Subcutaneous adipose tissue (tissue), 4 donors: ENCODE results near the gene MTCL1. TPM values are rescaled to one million over a fixed set of nuclear protein-coding genes. Genes with fewer than 3 reads are reported as not detected.

Source experiments
- total RNA-seq, 4 donors: library from RNA; depleted of rRNA; stranded (reverse); fragments of >200 nt; gene quantifications; one replicate each; pipeline ENCODE4 v1.1.0, GENCODE V29; 2016
- TF ChIP-seq, protein P1 (sequence below): fragments of 450-650 bp; IDR thresholded peaks from one replicate; pipeline ENCODE4 v1.5.1; 2016; ENCODE audit warnings: low read depth, mild to moderate bottlenecking, control low read depth, antibody characterized with exemption, moderate library complexity

The MTCL1 gene
- total RNA-seq, 4 donors from 2014 or later, result 1.5 to 5.9 (median 2.7) TPM

DNA sequence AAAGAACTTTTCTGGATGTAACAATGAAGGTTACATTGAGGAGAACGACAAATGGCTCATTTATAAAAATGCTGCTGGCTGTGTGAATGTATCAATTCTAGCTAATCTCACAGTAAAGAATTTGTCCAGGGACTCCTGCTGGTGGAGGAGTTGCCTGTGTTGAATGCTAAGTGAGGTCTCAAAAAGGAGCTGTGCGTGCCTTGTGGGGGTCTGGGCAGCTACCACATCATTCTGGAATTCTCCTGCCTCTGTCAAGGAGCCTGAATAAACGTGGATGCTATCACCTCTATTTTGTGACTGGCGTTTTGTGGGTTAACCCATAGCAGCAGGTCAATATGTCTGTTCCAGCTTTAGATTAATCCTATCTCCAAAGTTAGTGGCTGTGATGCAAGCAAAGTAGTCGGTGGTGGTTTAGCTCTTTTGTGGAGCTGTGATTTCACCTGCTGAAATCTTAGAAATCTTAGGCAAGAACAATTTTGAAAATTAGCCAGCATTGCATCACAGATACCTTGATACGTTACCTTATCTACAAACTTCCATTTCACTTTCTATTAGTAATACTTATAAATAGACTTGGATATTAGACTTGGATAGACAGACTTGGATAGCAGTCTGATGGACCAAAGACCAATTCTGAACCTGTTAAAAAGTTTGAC is 96.8 kb downstream of the MTCL1 start:
- TF ChIP-seq, protein P1, sequence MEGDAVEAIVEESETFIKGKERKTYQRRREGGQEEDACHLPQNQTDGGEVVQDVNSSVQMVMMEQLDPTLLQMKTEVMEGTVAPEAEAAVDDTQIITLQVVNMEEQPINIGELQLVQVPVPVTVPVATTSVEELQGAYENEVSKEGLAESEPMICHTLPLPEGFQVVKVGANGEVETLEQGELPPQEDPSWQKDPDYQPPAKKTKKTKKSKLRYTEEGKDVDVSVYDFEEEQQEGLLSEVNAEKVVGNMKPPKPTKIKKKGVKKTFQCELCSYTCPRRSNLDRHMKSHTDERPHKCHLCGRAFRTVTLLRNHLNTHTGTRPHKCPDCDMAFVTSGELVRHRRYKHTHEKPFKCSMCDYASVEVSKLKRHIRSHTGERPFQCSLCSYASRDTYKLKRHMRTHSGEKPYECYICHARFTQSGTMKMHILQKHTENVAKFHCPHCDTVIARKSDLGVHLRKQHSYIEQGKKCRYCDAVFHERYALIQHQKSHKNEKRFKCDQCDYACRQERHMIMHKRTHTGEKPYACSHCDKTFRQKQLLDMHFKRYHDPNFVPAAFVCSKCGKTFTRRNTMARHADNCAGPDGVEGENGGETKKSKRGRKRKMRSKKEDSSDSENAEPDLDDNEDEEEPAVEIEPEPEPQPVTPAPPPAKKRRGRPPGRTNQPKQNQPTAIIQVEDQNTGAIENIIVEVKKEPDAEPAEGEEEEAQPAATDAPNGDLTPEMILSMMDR, result no peak

DNA sequence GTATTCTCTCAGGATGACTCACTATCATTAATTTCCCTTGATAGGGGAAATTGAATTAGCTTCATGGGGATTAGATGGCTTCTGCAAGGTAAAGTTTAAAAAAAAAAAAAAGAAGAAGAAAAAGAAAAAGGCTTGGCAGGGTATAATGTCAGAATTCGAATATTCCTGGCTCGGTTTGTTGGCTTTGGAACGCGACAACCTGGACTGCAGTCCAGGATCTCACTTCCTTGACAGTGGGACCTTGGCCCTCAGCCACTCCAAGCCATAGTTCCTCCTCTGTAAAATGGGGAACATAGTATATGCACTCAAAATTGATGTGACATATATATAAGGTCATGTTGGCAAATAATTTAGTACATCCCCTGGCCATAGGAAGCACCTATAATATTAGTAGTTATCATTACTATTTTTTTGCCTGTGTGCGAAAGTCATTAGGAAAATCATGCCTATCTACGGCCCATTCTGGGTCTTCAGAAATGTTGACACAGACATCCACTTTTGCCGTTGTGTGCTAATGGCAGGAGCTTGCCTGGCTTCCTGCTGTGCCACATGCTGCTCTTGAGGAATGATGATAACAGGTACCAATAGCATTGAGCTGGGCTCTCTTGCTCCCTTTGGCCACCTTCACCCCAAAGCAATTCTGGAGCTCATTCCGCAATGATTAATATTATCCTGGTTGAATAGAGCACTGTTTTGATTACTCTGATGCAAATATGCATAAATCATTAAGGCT is 97.9 kb downstream of the MTCL1 start:
- TF ChIP-seq, protein P1, result no peak

DNA sequence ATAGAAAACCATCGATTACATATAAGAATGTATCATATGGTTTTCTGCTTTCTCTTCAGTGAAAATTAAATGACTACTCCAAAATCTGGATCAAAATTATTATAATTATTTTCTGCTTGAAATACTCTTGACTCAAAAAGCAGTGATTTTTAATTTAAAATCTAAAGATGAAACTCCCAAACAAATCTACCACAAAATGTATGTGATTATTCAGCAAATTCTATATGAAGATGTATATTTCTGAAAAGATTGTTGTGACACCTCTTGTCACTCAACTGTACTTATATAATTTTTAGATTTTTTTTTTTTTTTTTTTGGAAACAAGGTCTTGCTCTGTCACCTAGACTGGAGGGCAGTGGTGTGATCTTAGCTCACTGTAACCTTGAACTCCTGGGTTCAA is 98.6 kb downstream of the MTCL1 start:
- TF ChIP-seq, protein P1, result no peak

DNA sequence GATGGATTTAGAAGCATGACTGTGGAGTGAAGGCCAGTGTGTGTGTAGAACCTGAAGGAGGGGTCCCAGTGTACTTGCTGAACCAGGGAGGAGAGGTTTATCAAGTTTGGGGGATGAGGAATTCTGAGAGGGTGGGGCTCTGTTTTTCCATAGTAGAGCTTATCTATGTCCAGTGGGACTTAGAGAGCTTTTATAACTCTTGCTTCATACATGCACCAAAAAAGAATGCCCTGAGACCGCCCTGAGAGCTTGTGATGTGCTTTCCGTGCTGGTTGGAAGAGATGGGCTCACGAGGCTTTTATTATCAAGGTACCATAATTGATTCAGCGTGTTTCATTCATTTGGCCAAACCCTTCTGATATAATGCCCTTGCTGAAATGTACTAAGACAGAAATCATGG is 100.2 kb downstream of the MTCL1 start:
- TF ChIP-seq, protein P1, result no peak

DNA sequence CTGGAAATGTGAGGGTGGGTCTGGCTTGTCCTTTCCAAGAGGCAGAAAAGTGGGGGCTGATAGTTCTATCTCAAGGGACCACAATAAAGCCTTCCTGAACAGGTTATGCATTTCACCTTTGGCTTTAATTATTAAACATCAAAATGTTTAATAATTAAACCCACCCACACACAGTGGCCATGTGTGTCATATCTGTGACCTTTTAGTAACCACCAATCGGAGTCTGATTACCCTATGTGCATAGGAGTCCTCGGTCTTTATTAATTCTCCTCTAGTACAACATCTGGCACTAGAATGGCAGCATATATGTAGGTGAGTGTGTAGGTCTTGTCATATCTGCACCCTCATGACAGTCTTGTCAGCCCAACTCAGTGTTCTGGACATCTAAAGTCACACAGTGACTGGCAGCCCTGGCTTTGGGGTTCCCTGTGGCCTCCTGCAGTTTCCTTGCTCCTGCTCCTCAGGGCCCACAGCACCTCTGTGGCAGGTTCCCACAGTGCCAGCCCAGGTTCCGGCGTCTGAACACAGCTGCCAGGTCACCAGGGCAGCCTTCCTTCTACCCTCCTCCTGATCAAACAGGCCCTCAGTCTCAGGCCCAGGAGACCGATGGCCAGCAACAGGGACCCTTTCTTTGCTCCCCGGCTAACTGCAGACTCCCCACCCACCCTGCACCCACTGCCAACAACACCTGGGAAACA is 100.9 kb downstream of the MTCL1 start:
- TF ChIP-seq, protein P1, result no peak

DNA sequence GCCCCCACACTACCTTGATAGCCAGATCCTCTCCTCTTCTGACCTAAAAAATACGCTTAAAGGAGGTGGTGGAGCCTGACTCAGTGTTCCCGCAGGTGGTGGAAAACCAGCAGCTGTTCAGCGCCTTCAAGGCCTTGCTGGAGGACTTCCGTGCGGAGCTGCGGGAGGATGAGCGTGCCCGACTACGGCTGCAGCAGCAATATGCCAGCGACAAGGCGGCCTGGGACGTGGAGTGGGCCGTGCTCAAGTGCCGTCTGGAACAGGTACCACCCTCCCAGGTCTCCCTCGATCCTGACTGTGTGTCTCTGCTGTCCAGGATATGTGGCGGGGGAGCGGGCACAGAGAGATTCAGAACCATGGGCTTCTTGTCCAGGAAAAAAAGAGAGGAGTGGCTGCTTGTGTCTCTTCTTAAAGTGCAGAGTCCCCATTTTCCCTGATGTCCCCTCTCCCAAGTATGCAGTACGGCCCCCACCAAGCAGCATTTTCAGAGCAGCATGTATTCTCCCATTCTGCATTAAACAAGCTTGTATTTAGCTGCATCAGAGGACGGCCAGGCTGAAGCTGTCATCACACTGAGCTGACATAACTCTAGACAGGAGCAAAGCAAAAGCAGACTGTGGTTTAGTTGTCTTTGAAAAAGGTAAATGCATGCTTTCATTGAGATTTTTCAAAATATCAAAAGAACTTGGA is 101.6 kb downstream of the MTCL1 start:
- TF ChIP-seq, protein P1, result no peak

DNA sequence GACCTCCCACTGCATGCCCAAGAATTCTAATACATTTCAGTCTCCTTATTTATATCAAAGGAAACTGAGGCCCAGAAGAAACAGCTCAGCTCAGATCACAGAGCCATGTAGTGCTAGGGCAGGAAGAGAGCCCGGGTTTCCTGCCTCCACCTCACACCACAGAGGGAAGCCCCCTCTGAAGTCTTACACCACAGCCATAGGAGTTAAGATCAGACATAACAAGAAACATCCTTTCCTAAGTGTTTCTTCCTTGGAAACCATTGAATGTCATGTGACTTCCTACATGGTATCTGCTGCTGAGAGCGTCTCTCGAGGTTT is 102.1 kb downstream of the MTCL1 start:
- TF ChIP-seq, protein P1, result no peak
